Fibroblast of villous mesenchyme (primary cell): Measurements from ENCODE around the gene NDST3. TPM values are rescaled to one million over a fixed set of nuclear protein-coding genes. Genes with fewer than 3 reads are reported as not detected.

Experiments used
- DNase-seq: peaks from one replicate; pipeline ENCODE4 v3.0.0-alpha.2; 2010; ENCODE audit warnings: low read depth
- H3K4me3 ChIP-seq: 2 replicates; pipeline ENCODE4 v1.5.1; 2011; ENCODE audit warnings: low read depth, mild to moderate bottlenecking, low read length
- CTCF ChIP-seq: IDR thresholded peaks from 2 replicates; pipeline ENCODE4 v1.5.1; 2012; ENCODE audit warnings: low read depth, mild to moderate bottlenecking, low read length; ENCODE audit not compliant: insufficient read depth
- total RNA-seq: library from RNA; depleted of rRNA; stranded (reverse); fragments of >200 nt; gene quantifications from 2 replicates; pipeline ENCODE4 v1.2.3, GENCODE V29; 2012

Gene NDST3
- total RNA-seq, 1 donor, result under 0.01 TPM

- no peak overlapping the region for H3K4me3 ChIP-seq
- no peak for DNase-seq
- no peak for TF ChIP-seq CTCF
These were observed 239.4 kb downstream of the NDST3 start for GRCh38 chr4:118273642-118274041.

GRCh38 chr4:118276580-118276979 lies 242.3 kb downstream of the NDST3 start:
- no peak overlapping the region for H3K4me3 ChIP-seq
- TF ChIP-seq CTCF, result no peak
- DNase-seq, result no peak

- no peak for TF ChIP-seq CTCF
- H3K4me3 ChIP-seq, result no peak overlapping the region
- DNase-seq, result no peak
These were observed 243.0 kb downstream of the NDST3 start for GRCh38 chr4:118277243-118277642.

GRCh38 chr4:118278473-118279274 lies 244.4 kb downstream of the NDST3 start:
- no peak for TF ChIP-seq CTCF
- DNase-seq, result peak; percentile 91
- H3K4me3 ChIP-seq, result peak overlapping the region; percentile 87

GRCh38 chr4:118279328-118279727 lies 245.0 kb downstream of the NDST3 start:
- no peak for TF ChIP-seq CTCF
- DNase-seq, result no peak
- H3K4me3 ChIP-seq, result peak overlapping the region; percentile 87

GRCh38 chr4:118279920-118280432 lies 245.7 kb downstream of the NDST3 start:
- DNase-seq, result no peak
- TF ChIP-seq CTCF, result no peak
- H3K4me3 ChIP-seq, result peak overlapping the region; percentile 87
